Airway epithelial cell (primary cell): ENCODE data around the gene TTR. TPM values are rescaled to one million over a fixed set of nuclear protein-coding genes. Genes with fewer than 3 reads are reported as not detected.

ENCODE experiments used
- total RNA-seq: library from RNA; depleted of rRNA; stranded (reverse); fragments of >200 nt; gene quantifications from 2 replicates; pipeline ENCODE4 v1.2.3, GENCODE V29; 2015

The TTR gene
- total RNA-seq: not detected in 2 replicates

DNA sequence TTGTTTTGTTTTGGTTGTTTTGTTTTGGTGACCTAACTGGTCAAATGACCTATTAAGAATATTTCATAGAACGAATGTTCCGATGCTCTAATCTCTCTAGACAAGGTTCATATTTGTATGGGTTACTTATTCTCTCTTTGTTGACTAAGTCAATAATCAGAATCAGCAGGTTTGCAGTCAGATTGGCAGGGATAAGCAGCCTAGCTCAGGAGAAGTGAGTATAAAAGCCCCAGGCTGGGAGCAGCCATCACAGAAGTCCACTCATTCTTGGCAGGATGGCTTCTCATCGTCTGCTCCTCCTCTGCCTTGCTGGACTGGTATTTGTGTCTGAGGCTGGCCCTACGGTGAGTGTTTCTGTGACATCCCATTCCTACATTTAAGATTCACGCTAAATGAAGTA lies at the start of gene TTR:
TTR (plus strand) TSS at position 250 of the 400 bp plus-strand sequence; CDS start at position 276, 26 bp downstream.

Other genes starting within 250 kb of the TTR start
- gene DSG4, start 215.1 kb upstream of the TTR start, total RNA-seq: 0.05 and 0.07 TPM in 2 replicates
- gene DSG3, start 144.1 kb upstream of the TTR start, total RNA-seq: 165 and 218 TPM in 2 replicates
- gene DSG2, start 93.7 kb upstream of the TTR start, total RNA-seq: 63.6 and 93.5 TPM in 2 replicates
- 1.8 and 3.7 TPM in 2 replicates for gene B4GALT6, start 92.7 kb downstream of the TTR start, total RNA-seq
- gene SLC25A52, start 169.0 kb downstream of the TTR start, total RNA-seq: not detected in 2 replicates